NT2/D1 (cell line): Measurements from ENCODE around the gene AVEN.

Experiments used
- SUZ12 ChIP-seq: IDR thresholded peaks from 2 replicates; pipeline ENCODE4 v1.6.1; 2011; ENCODE audit not compliant: insufficient read length, insufficient read depth; ENCODE audit errors: extremely low read depth
- YY1 ChIP-seq: IDR thresholded peaks from 2 replicates; pipeline ENCODE4 v1.6.1; 2011; ENCODE audit not compliant: insufficient read length, insufficient read depth

DNA sequence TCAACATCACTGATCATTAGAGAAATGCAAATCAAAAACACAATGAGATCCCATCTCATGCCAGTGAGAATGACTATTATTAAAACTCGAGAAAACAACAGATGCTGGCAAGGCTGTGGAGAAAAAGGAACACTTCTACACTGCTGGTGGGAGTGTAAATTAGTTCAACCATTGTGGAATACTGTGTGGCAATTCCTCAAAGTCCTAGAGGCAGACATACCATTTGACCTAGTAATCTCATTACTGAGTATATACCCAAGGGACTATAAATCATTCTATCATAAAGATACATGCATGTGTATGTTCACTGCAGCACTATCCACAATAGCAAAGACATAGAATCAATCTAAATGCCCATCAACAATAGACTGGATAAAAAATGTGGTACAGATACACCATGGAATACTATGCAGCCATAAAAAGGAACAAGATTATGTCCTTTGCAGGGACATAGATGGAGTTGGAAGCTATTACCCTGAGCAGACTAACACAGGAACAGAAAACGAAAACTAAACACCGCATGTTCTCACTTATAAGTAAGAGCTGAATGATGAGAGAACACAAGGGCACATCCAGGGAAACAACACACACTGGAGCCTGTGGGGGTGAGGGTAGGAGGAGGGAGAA is 15.2 kb upstream of the AVEN start:
- no peak for TF ChIP-seq SUZ12
- TF ChIP-seq YY1 = no peak
